Neural cell (in vitro differentiated cells): ENCODE results near the gene AFAP1. TPM values are rescaled to one million over a fixed set of nuclear protein-coding genes. Genes with fewer than 3 reads are reported as not detected.

Experiments
- H2AFZ ChIP-seq: fragments of 200-600, 300-800 bp; sonication (generic), shearing (Covaris generic); 2 replicates; pipeline ENCODE4 v1.6.0; 2014; ENCODE audit warnings: low read depth, mild to moderate bottlenecking, antibody characterized with exemption, low read length, moderate library complexity
- H3F3A ChIP-seq: fragments of 200-600 bp; shearing (Covaris generic); 2 replicates; pipeline ENCODE4 v1.6.1; 2016; ENCODE audit warnings: mild to moderate bottlenecking, moderate library complexity, mixed read lengths, antibody characterized with exemption, low read length; ENCODE audit not compliant: insufficient read depth, poor library complexity, severe bottlenecking
- H3K27ac ChIP-seq: fragments of 200-600, 300-800 bp; sonication (generic), shearing (Covaris generic); 2 replicates; pipeline ENCODE4 v1.5.1; 2014; ENCODE audit warnings: mild to moderate bottlenecking, low read length, moderate library complexity
- H3K27me3 ChIP-seq: fragments of 300-800, 200-600 bp; sonication (generic), shearing (Covaris generic); 2 replicates; pipeline ENCODE4 v1.6.0; 2014; ENCODE audit warnings: mild to moderate bottlenecking, low read depth, low read length, moderate library complexity; ENCODE audit not compliant: insufficient read depth
- H3K36me3 ChIP-seq: fragments of 300-800, 200-600 bp; sonication (generic), shearing (Covaris generic); 2 replicates; pipeline ENCODE4 v1.5.1; 2014; ENCODE audit warnings: mild to moderate bottlenecking, antibody characterized with exemption, low read length, moderate library complexity; ENCODE audit not compliant: insufficient read depth
- H3K4me2 ChIP-seq: fragments of 300-800, 200-600 bp; sonication (generic), shearing (Covaris generic); 2 replicates; pipeline ENCODE4 v1.6.0; 2014; ENCODE audit warnings: mild to moderate bottlenecking, low read length
- H3K4me3 ChIP-seq: fragments of 300-800, 200-600 bp; sonication (generic), shearing (Covaris generic); 2 replicates; pipeline ENCODE4 v1.5.1; 2014; ENCODE audit warnings: mild to moderate bottlenecking, low read length, moderate library complexity
- H3K79me2 ChIP-seq: fragments of 200-600 bp; shearing (Covaris generic); replicated peaks from 2 replicates; pipeline ENCODE4 v1.6.0; 2014; ENCODE audit warnings: mild to moderate bottlenecking, low read length, moderate library complexity; ENCODE audit not compliant: insufficient read depth
- H3K9ac ChIP-seq: fragments of 300-800, 200-600 bp; sonication (generic), shearing (Covaris generic); 2 replicates; pipeline ENCODE4 v1.6.1; 2016; ENCODE audit warnings: mild to moderate bottlenecking, low read length, mixed read lengths
- H3K9me2 ChIP-seq: fragments of 200-600 bp; shearing (Covaris generic); 2 replicates; pipeline ENCODE4 v1.6.1; 2016; ENCODE audit warnings: mild to moderate bottlenecking, low read length, mixed read lengths; ENCODE audit not compliant: insufficient read depth
- H3K9me3 ChIP-seq: fragments of 200-600, 300-800 bp; sonication (generic), shearing (Covaris generic); 2 replicates; pipeline ENCODE4 v1.6.1; 2016; ENCODE audit warnings: mild to moderate bottlenecking, mixed run types, low read length, moderate library complexity, mixed read lengths
- H4K20me1 ChIP-seq: fragments of 200-600 bp; shearing (Covaris generic); 2 replicates; pipeline ENCODE4 v1.6.1; 2016; ENCODE audit warnings: mild to moderate bottlenecking, mixed run types; ENCODE audit not compliant: insufficient read depth
- EP300 ChIP-seq: fragments of 450-650 bp; conservative IDR thresholded peaks from 2 replicates; pipeline ENCODE4 v1.6.1; 2014; ENCODE audit warnings: antibody characterized with exemption, mild to moderate bottlenecking, moderate library complexity; ENCODE audit not compliant: poor library complexity, severe bottlenecking
- EZH2 ChIP-seq: fragments of 200-600, 300-800 bp; shearing (Covaris generic), sonication (generic); IDR thresholded peaks from 2 replicates; pipeline ENCODE4 v1.6.1; 2014; ENCODE audit warnings: antibody characterized with exemption, low read length, borderline replicate concordance, mild to moderate bottlenecking; ENCODE audit not compliant: insufficient read depth, poor library complexity, severe bottlenecking
- MXI1 ChIP-seq: fragments of 450-650 bp; conservative IDR thresholded peaks from 2 replicates; pipeline ENCODE4 v1.6.1; 2014; ENCODE audit warnings: antibody characterized with exemption, mild to moderate bottlenecking; ENCODE audit not compliant: poor library complexity, severe bottlenecking
- POLR2AphosphoS5 ChIP-seq: IDR thresholded peaks from 2 replicates; pipeline ENCODE4 v1.6.1; 2012
- RAD21 ChIP-seq: fragments of 450-650 bp; conservative IDR thresholded peaks from 2 replicates; pipeline ENCODE4 v1.6.1; 2014; ENCODE audit warnings: antibody characterized with exemption, mild to moderate bottlenecking, moderate library complexity
- SMC3 ChIP-seq: fragments of 450-650 bp; conservative IDR thresholded peaks from 2 replicates; pipeline ENCODE4 v1.6.1; 2014; ENCODE audit warnings: antibody characterized with exemption, mild to moderate bottlenecking, moderate library complexity; ENCODE audit not compliant: poor library complexity
- TAF1 ChIP-seq: IDR thresholded peaks from 2 replicates; pipeline ENCODE4 v1.6.1; 2012; ENCODE audit warnings: low read depth
- polyA plus RNA-seq: library from polyadenylated mRNA; depleted of rRNA; stranded (reverse); fragments of >200 nt; gene quantifications from 2 replicates; pipeline ENCODE4 v1.2.3, GENCODE V29; 2014
- TF ChIP-seq, protein P1 (sequence below): IDR thresholded peaks from 2 replicates; pipeline ENCODE4 v1.6.1; 2012; ENCODE audit warnings: borderline replicate concordance
- TF ChIP-seq, protein P2 (sequence below): fragments of 450-650 bp; IDR thresholded peaks from 2 replicates; pipeline ENCODE4 v1.5.1; 2014; ENCODE audit warnings: antibody characterized with exemption, mild to moderate bottlenecking, moderate library complexity; ENCODE audit not compliant: poor library complexity, severe bottlenecking

AFAP1 gene
- polyA plus RNA-seq, 1 donor from 2014 or later = 38.9 TPM

DNA sequence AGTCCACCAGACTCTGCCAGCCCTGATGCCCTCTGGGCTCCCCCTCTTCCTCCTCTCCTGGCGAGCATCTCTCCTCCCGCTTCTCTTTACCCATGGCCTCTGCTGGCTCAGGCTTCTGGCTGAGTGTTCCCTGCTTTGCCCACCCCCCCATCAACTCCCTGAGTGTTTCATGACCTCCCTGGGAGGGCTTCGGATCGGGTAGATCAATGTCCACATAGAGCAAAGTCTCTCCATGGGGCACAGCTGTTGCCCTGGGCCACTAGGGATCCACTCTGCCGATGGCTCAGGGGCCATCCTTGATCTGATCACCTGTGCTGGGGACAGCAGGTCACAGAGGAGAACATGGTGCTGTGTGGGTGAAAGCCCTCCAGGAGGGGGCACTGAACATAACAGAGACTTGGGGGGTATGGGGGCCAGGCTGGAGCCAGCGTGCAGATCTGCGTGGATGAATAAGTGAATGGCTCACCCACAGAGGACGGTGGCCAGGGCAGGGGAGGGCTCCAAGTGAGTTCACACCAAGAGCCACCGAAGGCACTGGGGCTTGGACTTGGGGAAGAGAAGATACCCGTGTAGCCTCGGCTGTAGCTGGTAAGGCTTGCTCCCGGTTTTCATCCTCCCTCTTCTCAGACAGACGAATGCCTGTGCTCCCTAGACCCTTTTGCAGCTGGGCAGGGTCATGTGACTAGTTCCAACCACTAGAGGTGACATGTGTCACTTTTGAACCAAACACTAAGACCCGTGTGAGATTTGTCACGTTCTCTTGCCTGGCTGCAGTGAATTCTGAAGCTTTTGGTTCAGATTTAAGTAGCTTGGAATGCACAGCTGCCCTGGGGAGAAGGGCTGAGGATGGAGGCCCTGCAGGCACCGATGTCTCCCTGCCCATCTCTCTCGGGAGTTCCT is 23.2 kb upstream of the AFAP1 start:
- Histone ChIP-seq H3K36me3 (no peaks in the 10 kb centered on the region), H3K27ac (no peak overlapping the region), H3K9me2 (no peaks in the 10 kb centered on the region), H4K20me1 (no peaks in the 10 kb centered on the region), H3K79me2 (no peaks in the 10 kb centered on the region), H3K4me2 (no peak overlapping the region), H2AFZ (no peak overlapping the region), H3K9me3 (no peaks in the 10 kb centered on the region), H3K27me3 (no peaks in the 10 kb centered on the region), H3F3A (no peaks in the 10 kb centered on the region), H3K9ac (no peak overlapping the region), H3K4me3 (no peak overlapping the region)
- TF ChIP-seq TAF1 (no peak), RAD21 (no peak), SMC3 (no peak), POLR2AphosphoS5 (no peak), EZH2 (no peak), MXI1 (no peak), EP300 (no peak)
- TF ChIP-seq, protein P1, sequence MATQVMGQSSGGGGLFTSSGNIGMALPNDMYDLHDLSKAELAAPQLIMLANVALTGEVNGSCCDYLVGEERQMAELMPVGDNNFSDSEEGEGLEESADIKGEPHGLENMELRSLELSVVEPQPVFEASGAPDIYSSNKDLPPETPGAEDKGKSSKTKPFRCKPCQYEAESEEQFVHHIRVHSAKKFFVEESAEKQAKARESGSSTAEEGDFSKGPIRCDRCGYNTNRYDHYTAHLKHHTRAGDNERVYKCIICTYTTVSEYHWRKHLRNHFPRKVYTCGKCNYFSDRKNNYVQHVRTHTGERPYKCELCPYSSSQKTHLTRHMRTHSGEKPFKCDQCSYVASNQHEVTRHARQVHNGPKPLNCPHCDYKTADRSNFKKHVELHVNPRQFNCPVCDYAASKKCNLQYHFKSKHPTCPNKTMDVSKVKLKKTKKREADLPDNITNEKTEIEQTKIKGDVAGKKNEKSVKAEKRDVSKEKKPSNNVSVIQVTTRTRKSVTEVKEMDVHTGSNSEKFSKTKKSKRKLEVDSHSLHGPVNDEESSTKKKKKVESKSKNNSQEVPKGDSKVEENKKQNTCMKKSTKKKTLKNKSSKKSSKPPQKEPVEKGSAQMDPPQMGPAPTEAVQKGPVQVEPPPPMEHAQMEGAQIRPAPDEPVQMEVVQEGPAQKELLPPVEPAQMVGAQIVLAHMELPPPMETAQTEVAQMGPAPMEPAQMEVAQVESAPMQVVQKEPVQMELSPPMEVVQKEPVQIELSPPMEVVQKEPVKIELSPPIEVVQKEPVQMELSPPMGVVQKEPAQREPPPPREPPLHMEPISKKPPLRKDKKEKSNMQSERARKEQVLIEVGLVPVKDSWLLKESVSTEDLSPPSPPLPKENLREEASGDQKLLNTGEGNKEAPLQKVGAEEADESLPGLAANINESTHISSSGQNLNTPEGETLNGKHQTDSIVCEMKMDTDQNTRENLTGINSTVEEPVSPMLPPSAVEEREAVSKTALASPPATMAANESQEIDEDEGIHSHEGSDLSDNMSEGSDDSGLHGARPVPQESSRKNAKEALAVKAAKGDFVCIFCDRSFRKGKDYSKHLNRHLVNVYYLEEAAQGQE = no peak
- TF ChIP-seq, protein P2, sequence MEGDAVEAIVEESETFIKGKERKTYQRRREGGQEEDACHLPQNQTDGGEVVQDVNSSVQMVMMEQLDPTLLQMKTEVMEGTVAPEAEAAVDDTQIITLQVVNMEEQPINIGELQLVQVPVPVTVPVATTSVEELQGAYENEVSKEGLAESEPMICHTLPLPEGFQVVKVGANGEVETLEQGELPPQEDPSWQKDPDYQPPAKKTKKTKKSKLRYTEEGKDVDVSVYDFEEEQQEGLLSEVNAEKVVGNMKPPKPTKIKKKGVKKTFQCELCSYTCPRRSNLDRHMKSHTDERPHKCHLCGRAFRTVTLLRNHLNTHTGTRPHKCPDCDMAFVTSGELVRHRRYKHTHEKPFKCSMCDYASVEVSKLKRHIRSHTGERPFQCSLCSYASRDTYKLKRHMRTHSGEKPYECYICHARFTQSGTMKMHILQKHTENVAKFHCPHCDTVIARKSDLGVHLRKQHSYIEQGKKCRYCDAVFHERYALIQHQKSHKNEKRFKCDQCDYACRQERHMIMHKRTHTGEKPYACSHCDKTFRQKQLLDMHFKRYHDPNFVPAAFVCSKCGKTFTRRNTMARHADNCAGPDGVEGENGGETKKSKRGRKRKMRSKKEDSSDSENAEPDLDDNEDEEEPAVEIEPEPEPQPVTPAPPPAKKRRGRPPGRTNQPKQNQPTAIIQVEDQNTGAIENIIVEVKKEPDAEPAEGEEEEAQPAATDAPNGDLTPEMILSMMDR = no peak

DNA sequence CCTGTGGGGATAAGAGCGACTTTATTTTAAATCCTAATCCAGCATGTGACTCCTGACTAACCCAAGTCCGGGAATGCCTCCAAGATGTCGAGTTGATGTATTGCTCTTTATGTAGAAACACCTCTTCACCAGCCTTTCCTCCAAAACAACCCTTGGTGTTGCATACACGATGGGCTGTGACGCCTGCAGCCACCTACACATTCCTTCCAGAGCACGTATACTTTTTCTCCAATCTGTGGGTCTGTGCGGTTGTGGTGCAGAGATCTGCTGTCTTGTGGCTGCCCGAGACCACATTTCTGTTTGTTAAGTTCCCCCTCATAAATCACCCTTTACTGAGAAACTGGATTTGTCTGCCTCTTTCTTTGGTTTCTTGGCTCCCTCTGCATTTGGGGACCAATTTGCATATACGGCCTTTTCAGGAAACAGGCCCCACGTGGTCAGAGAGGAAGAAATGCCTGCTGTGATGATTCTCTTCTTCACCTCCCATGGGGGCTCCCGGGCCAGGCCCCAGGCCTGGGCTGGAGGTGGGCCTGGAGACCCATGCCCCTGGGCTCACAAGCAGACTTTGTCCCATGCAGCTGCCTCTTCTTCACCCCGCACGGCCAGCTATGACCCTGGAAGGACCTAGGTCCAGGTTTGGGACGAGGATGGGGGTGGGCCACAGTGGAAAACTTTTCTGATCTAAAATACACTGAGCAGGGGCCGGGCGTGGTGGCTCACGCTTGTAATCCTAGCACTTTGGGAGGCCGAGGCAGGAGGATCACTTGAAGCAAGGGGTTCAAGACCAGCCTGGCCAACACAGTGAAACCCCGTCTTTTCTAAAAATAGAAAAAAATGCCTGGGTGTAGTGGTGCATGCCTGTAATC is 21.4 kb upstream of the AFAP1 start:
- Histone ChIP-seq H3K4me2 (no peak overlapping the region), H3K79me2 (no peaks in the 10 kb centered on the region), H3K9me2 (no peaks in the 10 kb centered on the region), H2AFZ (no peak overlapping the region), H3K4me3 (no peak overlapping the region), H3K36me3 (no peaks in the 10 kb centered on the region), H3K9me3 (no peaks in the 10 kb centered on the region), H3K27ac (no peak overlapping the region), H4K20me1 (no peaks in the 10 kb centered on the region), H3K27me3 (no peaks in the 10 kb centered on the region), H3K9ac (no peak overlapping the region), H3F3A (no peaks in the 10 kb centered on the region)
- TF ChIP-seq EZH2 = no peak
